HFFc6 (cell line): ENCODE measurements around the gene NRP1. TPM values are rescaled to one million over a fixed set of nuclear protein-coding genes. Genes with fewer than 3 reads are reported as not detected.

Source experiments
- DNase-seq: peaks from one replicate; pipeline ENCODE4 v3.0.0-alpha.2; 2018
- H3K27ac Mint-ChIP-seq: 2 replicates; pipeline ENCODE4 v1.8.0; 2020; ENCODE audit warnings: mild to moderate bottlenecking, mixed read lengths
- H3K27me3 Mint-ChIP-seq: 2 replicates; pipeline ENCODE4 v1.8.0; 2021; ENCODE audit warnings: mild to moderate bottlenecking, moderate library complexity, mixed read lengths; ENCODE audit not compliant: insufficient read depth
- H3K36me3 Mint-ChIP-seq: 2 replicates; pipeline ENCODE4 v1.8.0; 2021; ENCODE audit warnings: low read depth, mixed read lengths
- H3K4me1 Mint-ChIP-seq: 2 replicates; pipeline ENCODE4 v1.8.0; 2020; ENCODE audit warnings: low read depth, mixed read lengths
- H3K4me3 Mint-ChIP-seq: 2 replicates; pipeline ENCODE4 v1.8.0; 2020; ENCODE audit warnings: mild to moderate bottlenecking, moderate library complexity, mixed read lengths
- H3K9me3 Mint-ChIP-seq: 2 replicates; pipeline ENCODE4 v1.8.0; 2020; ENCODE audit warnings: mild to moderate bottlenecking, mixed read lengths
- CTCF ChIP-seq: fragments of 200-600 bp; sonication (generic); IDR thresholded peaks from 2 replicates; pipeline ENCODE4 v1.5.0; 2021; ENCODE audit warnings: antibody characterized with exemption, mild to moderate bottlenecking
- total RNA-seq, 6 experiments: library from RNA; stranded (reverse); fragmentation: NEBNext Ultra II Directional; extraction: Animal tissue kit (Norgen Biotek cat#: 25700); gene quantifications; 2 replicates in 1 of 6; 3 replicates in 5 of 6; pipeline ENCODE4 v1.2.3, GENCODE V29; 2021

NRP1 gene
- total RNA-seq, 6 experiments from 2014 or later, result 136 to 164 (median 147) TPM

GRCh38 chr10:33306701-33307519 lies 27.6 kb downstream of the NRP1 start:
- Mint-ChIP-seq H3K4me3 (no peak overlapping the region), H3K36me3 (peaks cover 71% of the 10 kb centered on the region), H3K27me3 (peaks cover 2% of the 10 kb centered on the region; the same call in 1 of the 2 replicates), H3K9me3 (no peaks in the 10 kb centered on the region), H3K4me1 (peaks cover 56% of the 10 kb centered on the region), H3K27ac (peak overlapping the region; percentile 52)
- no peak for TF ChIP-seq CTCF
- DNase-seq, result peak; percentile 42

GRCh38 chr10:33306126-33306525 lies 28.3 kb downstream of the NRP1 start:
- Mint-ChIP-seq H3K4me3 (no peak overlapping the region), H3K36me3 (peaks cover 68% of the 10 kb centered on the region), H3K27ac (peak overlapping the region; percentile 67), H3K27me3 (peaks cover 2% of the 10 kb centered on the region; the same call in 1 of the 2 replicates), H3K9me3 (no peaks in the 10 kb centered on the region), H3K4me1 (peaks cover 62% of the 10 kb centered on the region)
- DNase-seq, result no peak
- TF ChIP-seq CTCF, result no peak

DNA sequence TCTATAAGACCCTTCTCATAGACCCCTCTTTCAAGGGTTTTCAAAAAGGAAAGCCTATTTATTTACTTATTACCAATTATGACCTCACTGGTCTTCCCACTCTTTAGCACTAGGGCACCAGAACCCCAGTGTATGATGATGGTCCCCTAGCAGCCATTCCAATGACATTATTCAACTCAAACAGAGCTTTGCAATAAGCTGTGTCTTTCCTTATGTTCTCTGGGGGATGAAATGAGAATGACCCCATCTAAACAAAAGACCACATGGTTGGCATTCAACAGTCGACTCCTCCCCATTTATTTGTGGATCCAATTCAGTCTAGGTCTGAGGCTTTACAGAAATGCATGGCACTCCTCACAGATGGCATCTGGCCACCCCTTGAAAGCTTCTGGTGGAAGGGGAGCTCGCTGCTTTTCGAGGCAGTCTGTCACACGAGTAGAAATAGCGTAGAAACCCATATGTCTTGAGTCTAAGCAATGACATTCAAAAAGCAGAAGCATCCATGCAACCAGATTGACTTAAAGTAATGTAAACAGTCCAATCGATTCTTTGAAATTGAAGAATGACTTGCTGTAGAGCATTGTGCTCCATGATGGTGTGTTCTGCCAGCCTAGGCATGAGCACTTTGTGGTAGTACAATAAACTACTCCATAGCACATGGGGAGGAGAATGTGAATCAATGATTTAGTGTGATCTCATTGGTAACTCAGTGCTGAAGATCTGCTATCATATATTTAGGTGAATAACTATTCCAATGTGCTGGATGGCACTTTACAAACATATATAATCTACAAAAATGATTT lies 29.8 kb downstream of the NRP1 start:
- Mint-ChIP-seq H3K9me3 (no peaks in the 10 kb centered on the region), H3K4me1 (peaks cover 76% of the 10 kb centered on the region), H3K27me3 (peaks cover 3% of the 10 kb centered on the region; the same call in 1 of the 2 replicates), H3K36me3 (peaks cover 73% of the 10 kb centered on the region), H3K4me3 (no peak overlapping the region), H3K27ac (no peak overlapping the region)
- no peak for TF ChIP-seq CTCF
- DNase-seq, result no peak

DNA sequence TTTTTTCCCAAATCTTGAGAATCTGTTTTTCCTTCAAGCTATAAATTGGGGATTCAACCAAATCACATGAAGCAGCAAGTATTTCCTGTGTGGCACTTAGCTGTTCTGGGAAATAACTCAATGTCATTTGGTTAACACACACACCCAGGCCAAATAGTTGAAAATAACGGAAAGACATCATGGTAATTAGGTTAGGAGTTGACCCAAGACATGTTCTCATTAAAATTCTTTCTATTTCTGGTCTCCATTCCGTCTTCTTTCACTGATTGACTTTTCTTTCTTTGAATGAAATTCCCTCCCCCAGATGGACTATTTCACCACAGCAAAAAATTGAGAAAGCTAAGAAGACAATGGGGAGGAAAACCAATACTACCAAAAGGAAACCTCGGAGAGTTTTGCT lies 30.5 kb downstream of the NRP1 start:
- Mint-ChIP-seq H3K4me3 (no peak overlapping the region), H3K27ac (no peak overlapping the region; the same call in 1 of the 2 replicates), H3K36me3 (peaks cover 67% of the 10 kb centered on the region), H3K4me1 (peaks cover 80% of the 10 kb centered on the region), H3K9me3 (no peaks in the 10 kb centered on the region), H3K27me3 (peaks cover 3% of the 10 kb centered on the region; the same call in 1 of the 2 replicates)
- no peak for TF ChIP-seq CTCF
- no peak for DNase-seq

DNA sequence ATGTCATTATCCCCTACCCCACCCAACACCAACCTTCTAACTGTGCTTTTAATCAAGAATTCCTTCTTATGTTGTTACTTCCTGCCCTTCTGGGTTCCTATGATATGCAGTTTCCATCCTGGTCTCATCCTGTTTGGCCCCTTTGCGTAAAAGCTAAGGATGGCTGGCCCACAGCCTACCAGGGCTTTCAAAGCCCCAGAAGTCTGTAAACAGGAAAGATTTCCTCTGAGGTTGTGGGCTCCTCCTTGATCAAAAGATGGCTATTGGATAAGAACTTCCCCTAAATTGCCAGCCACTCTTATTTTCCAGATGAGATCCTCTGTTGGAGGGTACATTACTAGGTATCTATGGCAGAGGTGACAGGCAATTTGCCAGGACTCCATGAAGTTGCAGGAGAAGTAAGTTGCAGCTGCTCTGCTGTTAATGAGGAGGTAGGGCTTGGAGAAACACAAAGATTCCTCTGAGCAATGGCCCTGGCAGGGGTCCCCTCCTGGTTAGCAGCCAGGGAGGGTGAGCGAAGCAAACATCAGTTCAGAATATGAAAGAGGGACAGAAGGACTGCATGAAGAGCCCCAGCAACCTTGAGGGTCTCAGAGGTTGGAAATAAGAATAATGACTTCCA lies 32.1 kb downstream of the NRP1 start:
- H3K4me3 Mint-ChIP-seq, result no peak overlapping the region
- H3K4me1 Mint-ChIP-seq, result peaks cover 86% of the 10 kb centered on the region
- peaks cover 63% of the 10 kb centered on the region for H3K36me3 Mint-ChIP-seq
- H3K9me3 Mint-ChIP-seq, result no peaks in the 10 kb centered on the region
- H3K27me3 Mint-ChIP-seq, result peaks cover 3% of the 10 kb centered on the region
- no peak for TF ChIP-seq CTCF
- DNase-seq, result no peak
- H3K27ac Mint-ChIP-seq, result peak overlapping the region; percentile 64
